HG02759 (cell line): ENCODE measurements around the gene SUN3.

Experiments
- ATAC-seq: cut with Tn5 transposase; IDR thresholded peaks from one replicate; pipeline ENCODE4 v1.9.1; 2021; ENCODE audit warnings: mild to moderate bottlenecking, moderate library complexity; ENCODE audit not compliant: unreplicated experiment

SUN3 gene

GRCh38 chr7:48028938-48029337 lies at the start of gene SUN3:
SUN3 (minus strand) TSS chr7:48029107; CDS start chr7:48028938, 169 bp downstream.
- ATAC-seq = no peak

- ATAC-seq = no peak
Observed at GRCh38 chr7:48078470-48078869, 49.6 kb upstream of the SUN3 start.

GRCh38 chr7:48077423-48077822 lies 48.5 kb upstream of the SUN3 start:
- ATAC-seq = no peak

- no peak for ATAC-seq
Observed at GRCh38 chr7:48074204-48074654, 45.3 kb upstream of the SUN3 start.

GRCh38 chr7:48067475-48067874 lies 38.6 kb upstream of the SUN3 start:
- ATAC-seq = no peak

- ATAC-seq = no peak
Observed at GRCh38 chr7:48063985-48064384, 35.1 kb upstream of the SUN3 start.

GRCh38 chr7:48059706-48060105 lies 30.8 kb upstream of the SUN3 start:
- no peak for ATAC-seq

GRCh38 chr7:48058990-48059389 lies 30.1 kb upstream of the SUN3 start:
- no peak for ATAC-seq

- no peak for ATAC-seq
Observed at GRCh38 chr7:48053736-48054135, 24.8 kb upstream of the SUN3 start.

GRCh38 chr7:48052748-48053147 lies 23.8 kb upstream of the SUN3 start:
- no peak for ATAC-seq

- ATAC-seq = no peak
Observed at GRCh38 chr7:48049850-48050249, 20.9 kb upstream of the SUN3 start.

GRCh38 chr7:48048113-48048512 lies 19.2 kb upstream of the SUN3 start:
- ATAC-seq = no peak

GRCh38 chr7:48046458-48046857 lies 17.6 kb upstream of the SUN3 start:
- peak; percentile 39 for ATAC-seq

GRCh38 chr7:48045195-48045765 lies 16.4 kb upstream of the SUN3 start:
- no peak for ATAC-seq

GRCh38 chr7:48042636-48043035 lies 13.7 kb upstream of the SUN3 start:
- ATAC-seq = no peak

- ATAC-seq = no peak
Observed at GRCh38 chr7:48042216-48042615, 13.3 kb upstream of the SUN3 start.

- ATAC-seq = no peak
Observed at GRCh38 chr7:48041653-48041970, 12.7 kb upstream of the SUN3 start.

- no peak for ATAC-seq
Observed at GRCh38 chr7:48040944-48041652, 12.2 kb upstream of the SUN3 start.

GRCh38 chr7:48038815-48039506 lies 10.1 kb upstream of the SUN3 start:
- ATAC-seq = no peak

GRCh38 chr7:48035967-48036478 lies 7.1 kb upstream of the SUN3 start:
- peak; percentile 2 for ATAC-seq

GRCh38 chr7:48035301-48035966 lies 6.5 kb upstream of the SUN3 start, which contains the start of gene C7orf57:
C7orf57 (plus strand) TSS chr7:48035543; CDS start chr7:48036309, 766 bp downstream.
- ATAC-seq = peak; percentile 100
